HL-60 (cell line): ENCODE results near the gene PGLYRP2.

Experiments used
- DNase-seq, 2 experiments: peaks; one replicate each; pipeline ENCODE4 v3.0.0-alpha.2; 2010 to 2020; ENCODE audit warnings: low read depth in 1 of 2, low spot score in 1 of 2
- H3K27ac ChIP-seq: fragments of 250-450 bp; sonication (Bioruptor Pico); replicated peaks from 2 replicates; pipeline ENCODE4 v1.5.1; 2020; ENCODE audit warnings: mild to moderate bottlenecking, moderate library complexity
- H3K27me3 ChIP-seq: fragments of 250-450 bp; sonication (Bioruptor Pico); 2 replicates; pipeline ENCODE4 v1.5.1; 2021; ENCODE audit warnings: mild to moderate bottlenecking, moderate library complexity; ENCODE audit not compliant: insufficient read depth, poor library complexity, severe bottlenecking
- H3K4me3 ChIP-seq: replicated peaks from 2 replicates; pipeline ENCODE4 v1.5.1; 2011; ENCODE audit warnings: mild to moderate bottlenecking, control low read depth, low read length; ENCODE audit not compliant: insufficient read depth
- CTCF ChIP-seq: IDR thresholded peaks from one replicate; pipeline ENCODE4 v1.5.1; 2011; ENCODE audit warnings: low read length, control low read depth, inconsistent platforms; ENCODE audit not compliant: insufficient read depth
- GABPA ChIP-seq: IDR thresholded peaks from 2 replicates; pipeline ENCODE4 v1.6.1; 2012; ENCODE audit warnings: low read depth
- POLR2AphosphoS5 ChIP-seq: IDR thresholded peaks from 2 replicates; pipeline ENCODE4 v1.6.1; 2012; ENCODE audit warnings: low read depth
- REST ChIP-seq: IDR thresholded peaks from 2 replicates; pipeline ENCODE4 v1.6.1; 2012; ENCODE audit warnings: low read depth; ENCODE audit not compliant: insufficient replicate concordance
- SPI1 ChIP-seq: IDR thresholded peaks from 2 replicates; pipeline ENCODE4 v1.6.1; 2012; ENCODE audit warnings: low read depth, mild to moderate bottlenecking, borderline replicate concordance

The PGLYRP2 gene

GRCh38 chr19:15452111-15453047, 26.9 kb downstream of the PGLYRP2 start:
- TF ChIP-seq POLR2AphosphoS5 (no peak), CTCF (no peak), SPI1 (no peak), GABPA (no peak), REST (no peak)
- H3K27ac ChIP-seq: no peak overlapping the region
- H3K4me3 ChIP-seq: no peak overlapping the region
- H3K27me3 ChIP-seq: no peaks in the 10 kb centered on the region
- DNase-seq: no peak

- TF ChIP-seq REST: no peak
- TF ChIP-seq POLR2AphosphoS5: no peak
- no peaks in the 10 kb centered on the region for H3K27me3 ChIP-seq
- no peak for DNase-seq
- no peak overlapping the region for H3K4me3 ChIP-seq
- H3K27ac ChIP-seq: no peak overlapping the region
Observed at GRCh38 chr19:15450528-15450890, 28.8 kb downstream of the PGLYRP2 start.

- no peaks in the 10 kb centered on the region for H3K27me3 ChIP-seq
- peak within 1 kb of the TSS; percentile 48 for H3K4me3 ChIP-seq
- TF ChIP-seq SPI1 (no peak), REST (no peak), CTCF (no peak), POLR2AphosphoS5 (peak; percentile 94)
- DNase-seq: peak in 1 of 2 experiments; percentile 60
- H3K27ac ChIP-seq: no peak within 1 kb of the TSS
Observed at GRCh38 chr19:15449620-15450527, 29.4 kb downstream of the PGLYRP2 start, which contains the start of gene WIZ. Gene WIZ (minus strand): TSS chr19:15449956. CDS start chr19:15448307, 1,649 bp downstream.
